OCI-LY1 (cell line): Measurements from ENCODE around the gene BICD2.

ENCODE experiments used
- H2AFZ ChIP-seq: fragments of 200-600 bp; sonication (generic), shearing (Covaris generic); 2 replicates; pipeline ENCODE4 v1.6.0; 2014; ENCODE audit warnings: antibody characterized with exemption, mild to moderate bottlenecking, low read length
- H3F3A ChIP-seq: fragments of 200-600 bp; sonication (generic), shearing (Covaris generic); 2 replicates; pipeline ENCODE4 v1.6.0; 2014; ENCODE audit warnings: mild to moderate bottlenecking, antibody characterized with exemption, low read length, moderate library complexity; ENCODE audit not compliant: insufficient read depth
- H3K27ac ChIP-seq: fragments of 200-600 bp; sonication (generic); 2 replicates; pipeline ENCODE4 v1.5.1; 2014; ENCODE audit warnings: low read length, mixed run types, mild to moderate bottlenecking, low read depth; ENCODE audit not compliant: poor library complexity, severe bottlenecking
- H3K27me3 ChIP-seq: fragments of 200-600 bp; sonication (generic); 2 replicates; pipeline ENCODE4 v1.6.0; 2014; ENCODE audit warnings: antibody characterized with exemption, mild to moderate bottlenecking, low read length, moderate library complexity; ENCODE audit not compliant: insufficient read depth
- H3K36me3 ChIP-seq: fragments of 200-600 bp; sonication (generic); 2 replicates; pipeline ENCODE4 v1.6.1; 2014; ENCODE audit warnings: mild to moderate bottlenecking, antibody characterized with exemption, low read length, moderate library complexity, mixed read lengths; ENCODE audit not compliant: insufficient read depth
- H3K4me1 ChIP-seq: fragments of 200-600 bp; sonication (generic); 2 replicates; pipeline ENCODE4 v1.5.1; 2014; ENCODE audit warnings: mild to moderate bottlenecking, low read length, moderate library complexity; ENCODE audit not compliant: insufficient read depth, severe bottlenecking
- H3K4me2 ChIP-seq: fragments of 200-600 bp; sonication (generic), shearing (Covaris generic); 2 replicates; pipeline ENCODE4 v1.6.1; 2014; ENCODE audit warnings: low read length
- H3K4me3 ChIP-seq: fragments of 200-600 bp; sonication (generic); 2 replicates; pipeline ENCODE4 v1.5.1; 2014; ENCODE audit warnings: low read length, low read depth, mild to moderate bottlenecking, mixed read lengths; ENCODE audit not compliant: poor library complexity, severe bottlenecking
- H3K79me2 ChIP-seq: fragments of 200-600 bp; shearing (Covaris generic); 2 replicates; pipeline ENCODE4 v1.6.1; 2016; ENCODE audit warnings: mixed run types, low read length, mixed read lengths; ENCODE audit not compliant: insufficient read depth
- H3K9ac ChIP-seq: fragments of 200-600 bp; sonication (generic), shearing (Covaris generic); 2 replicates; pipeline ENCODE4 v1.6.1; 2014; ENCODE audit warnings: mild to moderate bottlenecking, low read length, mixed read lengths
- H3K9me2 ChIP-seq: fragments of 200-600 bp; sonication (generic), shearing (Covaris generic); 2 replicates; pipeline ENCODE4 v1.6.1; 2014; ENCODE audit warnings: low read depth, mild to moderate bottlenecking, low read length, mixed read lengths
- H3K9me3 ChIP-seq: fragments of 200-600 bp; shearing (Covaris generic); 2 replicates; pipeline ENCODE4 v1.6.1; 2014; ENCODE audit warnings: low read length, mixed read lengths
- H4K20me1 ChIP-seq: fragments of 200-600 bp; sonication (generic), shearing (Covaris generic); 2 replicates; pipeline ENCODE4 v1.6.0; 2016; ENCODE audit warnings: mild to moderate bottlenecking, low read length; ENCODE audit not compliant: insufficient read depth
- EZH2 ChIP-seq: fragments of 200-600 bp; sonication (generic), shearing (Covaris generic); IDR thresholded peaks from 2 replicates; pipeline ENCODE4 v1.8.0; 2017; ENCODE audit warnings: borderline replicate concordance, mixed run types, mild to moderate bottlenecking, antibody characterized with exemption, low read length, moderate library complexity, mixed read lengths
- TF ChIP-seq, protein P1 (sequence below): fragments of 200-600 bp; sonication (generic), shearing (Covaris generic); IDR thresholded peaks from 2 replicates; pipeline ENCODE4 v1.5.1; 2017; ENCODE audit warnings: mild to moderate bottlenecking, antibody characterized with exemption, low read length, moderate library complexity, mixed read lengths

BICD2 gene

DNA sequence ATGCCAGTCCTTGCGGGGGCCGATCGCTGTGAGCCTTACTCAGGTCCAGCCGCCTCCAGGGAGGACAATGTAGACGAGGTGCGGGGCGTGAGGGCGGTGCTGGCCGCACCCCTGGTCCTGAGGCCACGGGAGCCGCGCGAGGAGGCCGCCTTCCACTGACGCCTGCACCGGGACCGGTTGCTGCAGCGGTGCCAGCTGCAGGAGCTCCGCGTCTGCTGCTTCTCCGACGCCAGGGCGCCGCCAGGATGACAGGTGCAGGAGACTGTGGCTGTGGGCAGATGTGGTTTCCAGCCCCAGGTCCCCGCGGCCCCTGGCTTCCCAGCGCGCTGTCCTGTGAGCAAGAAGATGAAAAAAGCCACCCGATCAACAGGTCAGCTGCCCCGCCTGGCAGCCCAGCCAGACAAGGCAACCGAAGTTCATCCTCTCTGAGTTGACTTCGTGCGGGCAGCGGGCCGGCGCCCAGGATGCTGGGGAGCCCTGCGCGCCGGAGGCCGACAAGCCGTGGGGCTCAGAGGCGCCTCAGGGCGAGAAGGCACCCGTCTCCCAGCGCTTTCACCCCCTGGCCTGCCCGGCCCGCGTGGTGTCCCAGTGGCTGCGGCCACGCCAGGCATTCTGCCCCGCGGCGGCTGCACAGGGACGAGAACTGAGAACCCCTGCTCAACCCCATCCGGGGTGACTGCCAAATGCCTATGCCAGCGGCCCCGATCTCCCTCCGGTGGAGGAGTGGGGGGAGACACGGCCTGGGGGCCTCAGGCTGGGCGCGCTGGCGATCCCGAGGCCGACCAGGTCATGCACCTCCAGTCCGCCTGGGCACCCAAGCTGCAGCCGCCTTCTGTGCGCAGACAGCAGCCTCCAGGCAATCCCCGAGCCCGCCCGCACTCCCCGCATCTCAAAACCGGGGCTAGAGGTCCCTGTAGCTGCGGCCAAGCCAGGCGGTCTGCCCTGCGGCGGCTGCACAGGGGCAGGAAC lies 43.4 kb upstream of the BICD2 start:
- Histone ChIP-seq H3K27ac (no peak overlapping the region), H3K4me3 (peak overlapping the region; percentile 60), H3K27me3 (peaks cover 8% of the 10 kb centered on the region; the same call in 1 of the 2 replicates), H3K9ac (no peak overlapping the region), H3K79me2 (no peaks in the 10 kb centered on the region), H3K9me2 (no peaks in the 10 kb centered on the region), H4K20me1 (no peaks in the 10 kb centered on the region), H3K36me3 (no peaks in the 10 kb centered on the region), H3K4me1 (peaks cover 26% of the 10 kb centered on the region), H3F3A (no peaks in the 10 kb centered on the region), H3K4me2 (peak overlapping the region; percentile 88), H3K9me3 (no peaks in the 10 kb centered on the region), H2AFZ (no peak overlapping the region)
- no peak for TF ChIP-seq EZH2
- TF ChIP-seq, protein P1, sequence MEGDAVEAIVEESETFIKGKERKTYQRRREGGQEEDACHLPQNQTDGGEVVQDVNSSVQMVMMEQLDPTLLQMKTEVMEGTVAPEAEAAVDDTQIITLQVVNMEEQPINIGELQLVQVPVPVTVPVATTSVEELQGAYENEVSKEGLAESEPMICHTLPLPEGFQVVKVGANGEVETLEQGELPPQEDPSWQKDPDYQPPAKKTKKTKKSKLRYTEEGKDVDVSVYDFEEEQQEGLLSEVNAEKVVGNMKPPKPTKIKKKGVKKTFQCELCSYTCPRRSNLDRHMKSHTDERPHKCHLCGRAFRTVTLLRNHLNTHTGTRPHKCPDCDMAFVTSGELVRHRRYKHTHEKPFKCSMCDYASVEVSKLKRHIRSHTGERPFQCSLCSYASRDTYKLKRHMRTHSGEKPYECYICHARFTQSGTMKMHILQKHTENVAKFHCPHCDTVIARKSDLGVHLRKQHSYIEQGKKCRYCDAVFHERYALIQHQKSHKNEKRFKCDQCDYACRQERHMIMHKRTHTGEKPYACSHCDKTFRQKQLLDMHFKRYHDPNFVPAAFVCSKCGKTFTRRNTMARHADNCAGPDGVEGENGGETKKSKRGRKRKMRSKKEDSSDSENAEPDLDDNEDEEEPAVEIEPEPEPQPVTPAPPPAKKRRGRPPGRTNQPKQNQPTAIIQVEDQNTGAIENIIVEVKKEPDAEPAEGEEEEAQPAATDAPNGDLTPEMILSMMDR, result no peak

DNA sequence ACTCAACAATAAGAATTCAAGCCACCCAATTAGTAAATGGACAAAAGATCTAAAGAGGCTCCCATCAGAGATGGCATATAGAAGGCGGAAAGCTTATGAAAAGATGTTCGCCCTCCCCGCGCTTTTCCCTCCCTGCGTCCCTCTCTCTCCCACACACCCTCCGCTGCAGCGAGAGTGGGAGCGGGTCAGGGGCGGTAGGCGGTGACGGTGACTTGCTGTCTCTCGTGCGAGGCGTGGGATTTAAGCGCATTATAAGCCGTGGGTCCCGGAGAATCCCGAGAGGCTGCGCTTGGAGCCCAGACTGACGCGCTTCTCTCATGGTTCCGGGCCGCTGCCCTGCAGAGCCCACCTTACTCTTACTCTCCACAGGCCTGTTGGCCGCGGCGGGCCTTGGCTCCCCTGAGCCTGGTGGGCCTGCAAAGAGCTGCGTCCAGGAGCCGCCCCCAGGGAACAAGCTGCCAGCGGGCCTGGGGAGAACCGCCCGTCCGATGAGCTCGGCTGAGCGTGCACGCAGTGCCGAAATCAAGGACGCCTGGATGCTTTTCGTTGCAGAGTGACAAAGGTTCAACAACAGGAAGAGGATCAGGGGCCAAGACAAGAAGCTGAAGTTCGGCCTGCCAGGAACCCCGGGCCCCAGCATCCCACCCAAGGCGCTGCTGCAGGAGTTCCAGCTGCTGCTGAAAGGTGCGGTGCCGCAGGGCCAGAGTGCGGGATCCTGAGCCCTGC lies 42.6 kb upstream of the BICD2 start:
- Histone ChIP-seq H3K36me3 (no peaks in the 10 kb centered on the region), H3K4me2 (peak overlapping the region; percentile 88; the same call in 1 of the 2 replicates), H3K9me3 (no peaks in the 10 kb centered on the region), H3K79me2 (no peaks in the 10 kb centered on the region), H3K4me1 (peaks cover 26% of the 10 kb centered on the region), H3F3A (no peaks in the 10 kb centered on the region), H3K27ac (no peak overlapping the region), H3K4me3 (no peak overlapping the region), H3K9ac (no peak overlapping the region), H3K9me2 (no peaks in the 10 kb centered on the region), H2AFZ (no peak overlapping the region), H3K27me3 (peaks cover 8% of the 10 kb centered on the region; the same call in 1 of the 2 replicates), H4K20me1 (no peaks in the 10 kb centered on the region)
- no peak for TF ChIP-seq EZH2
- TF ChIP-seq, protein P1, result no peak

DNA sequence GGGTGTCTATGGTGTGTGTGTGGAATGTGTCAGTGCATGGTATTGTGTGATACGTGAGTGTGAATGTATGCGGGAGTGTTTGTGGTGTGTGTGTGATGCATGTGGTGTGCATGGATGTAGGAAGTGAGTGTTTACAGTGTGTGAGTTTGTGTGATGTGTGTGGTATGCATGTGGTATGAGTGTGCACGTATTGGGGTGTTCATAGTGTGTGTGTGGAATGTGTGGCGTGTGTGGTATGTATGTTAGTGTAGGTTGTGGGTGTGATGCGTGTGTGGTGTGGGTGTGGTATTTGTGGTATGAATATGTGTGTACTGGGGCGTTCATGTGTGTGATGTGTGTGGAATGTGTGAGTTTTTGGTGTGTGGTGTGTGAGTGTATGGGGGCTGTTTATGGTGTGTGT lies 40.1 kb upstream of the BICD2 start:
- no peaks in the 10 kb centered on the region for H3K36me3 ChIP-seq
- H3K9ac ChIP-seq, result no peak overlapping the region
- H3K9me3 ChIP-seq, result no peaks in the 10 kb centered on the region
- H3F3A ChIP-seq, result no peaks in the 10 kb centered on the region
- H3K27me3 ChIP-seq, result peaks cover 8% of the 10 kb centered on the region; the same call in 1 of the 2 replicates
- H3K27ac ChIP-seq, result no peak overlapping the region
- no peak overlapping the region for H3K4me3 ChIP-seq
- no peaks in the 10 kb centered on the region for H4K20me1 ChIP-seq
- no peak overlapping the region for H3K4me2 ChIP-seq
- no peaks in the 10 kb centered on the region for H3K79me2 ChIP-seq
- no peaks in the 10 kb centered on the region for H3K9me2 ChIP-seq
- TF ChIP-seq, protein P1, result no peak
- TF ChIP-seq EZH2, result no peak
- H2AFZ ChIP-seq, result no peak overlapping the region
- peaks cover 30% of the 10 kb centered on the region for H3K4me1 ChIP-seq
